WTC11 (cell line): Measurements from ENCODE around the gene KRT82. TPM values are rescaled to one million over a fixed set of nuclear protein-coding genes. Genes with fewer than 3 reads are reported as not detected.
A peak's percentile ranks its signal among the peaks of the same experiment; 100 is the strongest.

ENCODE experiments used
- ATAC-seq: fragments of 200-7000 bp; cut with Tn5 transposase; 2 replicates; pipeline ENCODE4 v1.10.0; 2021; ENCODE audit warnings: mild to moderate bottlenecking, moderate library complexity
- CTCF ChIA-PET: fragments of 300-600 bp; sonication (Branson Sonifier 250); formaldehyde crosslinking; loops from one replicate; lab custom pipeline; 2021; ENCODE audit warnings: antibody characterized with exemption; lab: Charles Lee
- POLR2A ChIA-PET: fragments of 350-600 bp; sonication (Branson Sonifier 250); formaldehyde crosslinking; loops from one replicate; lab custom pipeline; 2021; ENCODE audit warnings: antibody characterized with exemption; lab: Charles Lee
- DNase-seq: peaks from one replicate; pipeline ENCODE4 v3.0.0; 2021; ENCODE audit warnings: low spot score
- H3K27ac Mint-ChIP-seq: 2 replicates; pipeline ENCODE4 v1.8.0; 2021; ENCODE audit warnings: mixed read lengths
- H3K27me3 Mint-ChIP-seq: 2 replicates; pipeline ENCODE4 v1.8.0; 2021; ENCODE audit warnings: low read depth, mild to moderate bottlenecking, moderate library complexity, mixed read lengths
- H3K36me3 Mint-ChIP-seq: 2 replicates; pipeline ENCODE4 v1.8.0; 2021; ENCODE audit warnings: mixed read lengths
- H3K4me1 Mint-ChIP-seq: 2 replicates; pipeline ENCODE4 v1.8.0; 2022; ENCODE audit warnings: mixed read lengths
- H3K4me3 Mint-ChIP-seq: 2 replicates; pipeline ENCODE4 v1.8.0; 2021; ENCODE audit warnings: mild to moderate bottlenecking, moderate library complexity, mixed read lengths
- H3K9me3 Mint-ChIP-seq: 2 replicates; pipeline ENCODE4 v1.8.0; 2021; ENCODE audit warnings: mixed read lengths
- AFF4 ChIP-seq: sonication (generic); formaldehyde crosslinking; IDR thresholded peaks from 2 replicates; pipeline ENCODE4 v1.8.1; 2023; ENCODE audit warnings: mild to moderate bottlenecking, missing genetic modification reagents, borderline replicate concordance
- EMX1 ChIP-seq: fragments of 250-450 bp; sonication (Bioruptor Pico); IDR thresholded peaks from 2 replicates; pipeline ENCODE4 v1.8.0; 2021; ENCODE audit warnings: mild to moderate bottlenecking
- FOXK1 ChIP-seq: sonication (generic); formaldehyde crosslinking; IDR thresholded peaks from 2 replicates; pipeline ENCODE4 v1.8.0; 2022; ENCODE audit warnings: mild to moderate bottlenecking, moderate library complexity, missing genetic modification reagents
- GRHL2 ChIP-seq: fragments of 250-450 bp; sonication (Bioruptor Pico); IDR thresholded peaks from 2 replicates; pipeline ENCODE4 v1.8.0; 2022; ENCODE audit warnings: mild to moderate bottlenecking, moderate library complexity; ENCODE audit not compliant: insufficient replicate concordance, severe bottlenecking
- HMGA2 ChIP-seq: fragments of 250-450 bp; sonication (Bioruptor Pico); IDR thresholded peaks from 2 replicates; pipeline ENCODE4 v1.4.0; 2021; ENCODE audit warnings: mild to moderate bottlenecking, moderate library complexity
- PRRX2 ChIP-seq: fragments of 250-450 bp; sonication (Bioruptor Pico); IDR thresholded peaks from 2 replicates; pipeline ENCODE4 v1.8.0; 2021; ENCODE audit warnings: mild to moderate bottlenecking
- SMAD3 ChIP-seq: sonication (generic); formaldehyde crosslinking; IDR thresholded peaks from 2 replicates; pipeline ENCODE4 v1.8.0; 2022; ENCODE audit warnings: missing genetic modification reagents, mild to moderate bottlenecking, borderline replicate concordance
- SMAD4 ChIP-seq: sonication (generic); formaldehyde crosslinking; IDR thresholded peaks from 2 replicates; pipeline ENCODE4 v1.8.0; 2022; ENCODE audit warnings: mild to moderate bottlenecking, missing genetic modification reagents
- TP53 ChIP-seq: sonication (generic); formaldehyde crosslinking; IDR thresholded peaks from 2 replicates; pipeline ENCODE4 v1.8.1; 2023; ENCODE audit warnings: mild to moderate bottlenecking, missing genetic modification reagents
- ZNF219 ChIP-seq: sonication (generic); formaldehyde crosslinking; IDR thresholded peaks from 2 replicates; pipeline ENCODE4 v1.8.0; 2023; ENCODE audit warnings: missing genetic modification reagents, mild to moderate bottlenecking, borderline replicate concordance
- ZNF396 ChIP-seq: fragments of 250-450 bp; sonication (Bioruptor Pico); IDR thresholded peaks from 2 replicates; pipeline ENCODE4 v1.8.0; 2021; ENCODE audit warnings: mild to moderate bottlenecking, moderate library complexity, borderline replicate concordance
- ZNF423 ChIP-seq: fragments of 250-450 bp; sonication (Bioruptor Pico); IDR thresholded peaks from 2 replicates; pipeline ENCODE4 v2.1.2; 2022; ENCODE audit warnings: mild to moderate bottlenecking, moderate library complexity
- total RNA-seq: library from RNA; stranded (reverse); gene quantifications from 3 replicates; pipeline ENCODE4 v1.2.3, GENCODE V29; 2021
- TF ChIP-seq, protein P1 (sequence below): sonication (generic); formaldehyde crosslinking; IDR thresholded peaks from 2 replicates; pipeline ENCODE4 v1.8.0; 2022; ENCODE audit warnings: mild to moderate bottlenecking, missing genetic modification reagents
- TF ChIP-seq, protein P2 (sequence below): sonication (generic); formaldehyde crosslinking; IDR thresholded peaks from 2 replicates; pipeline ENCODE4 v1.8.0; 2022; ENCODE audit warnings: missing genetic modification reagents
- TF ChIP-seq, protein P3 (sequence below): fragments of 200-600 bp; IDR thresholded peaks from 2 replicates; pipeline ENCODE4 v1.8.0; 2022; ENCODE audit warnings: antibody characterized with exemption
- TF ChIP-seq, protein P4 (sequence below): sonication (generic); formaldehyde crosslinking; IDR thresholded peaks from 2 replicates; pipeline ENCODE4 v1.8.1; 2023; ENCODE audit warnings: mild to moderate bottlenecking, moderate library complexity, missing genetic modification reagents

The KRT82 gene
- total RNA-seq, 1 experiment from 2014 or later = not detected

- no peak overlapping the region for H3K27ac Mint-ChIP-seq
- ATAC-seq = no peak
- DNase-seq = no peak
- H3K27me3 Mint-ChIP-seq = peaks cover 4% of the 10 kb centered on the region; the same call in 1 of the 2 replicates
- no peaks in the 10 kb centered on the region for H3K4me1 Mint-ChIP-seq
- ChIA-PET POLR2A (no interaction called here), CTCF (interaction anchor here (0.7 to 3.4 kb wide), 38 partner anchors 8 to 584 kb away, joined by 3 to 47 read pairs (median 10); partner anchors contain the start of genes KRT5, KRT71, KRT75 and KRT80)
- no peaks in the 10 kb centered on the region for H3K36me3 Mint-ChIP-seq
- no peak for TF ChIP-seq AFF4 (CRISPR knock-in tag)
- TF ChIP-seq, protein P1, sequence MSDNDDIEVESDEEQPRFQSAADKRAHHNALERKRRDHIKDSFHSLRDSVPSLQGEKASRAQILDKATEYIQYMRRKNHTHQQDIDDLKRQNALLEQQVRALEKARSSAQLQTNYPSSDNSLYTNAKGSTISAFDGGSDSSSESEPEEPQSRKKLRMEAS (CRISPR knock-in tag) = 0 out of 2 replicates have a peak, but pooled peaks have one; percentile 9
- no peaks in the 10 kb centered on the region for H3K9me3 Mint-ChIP-seq
- no peak overlapping the region for H3K4me3 Mint-ChIP-seq
These were observed 9.5 kb downstream of the KRT82 start for GRCh38 chr12:52396656-52397055.

GRCh38 chr12:52395761-52396434 lies 10.2 kb downstream of the KRT82 start:
- H3K36me3 Mint-ChIP-seq = no peaks in the 10 kb centered on the region
- peak; percentile 93 for DNase-seq
- peak; percentile 99 for ATAC-seq

GRCh38 chr12:52394836-52395405 lies 11.2 kb downstream of the KRT82 start:
- DNase-seq (no peak), ATAC-seq (no peak)
- no peaks in the 10 kb centered on the region for H3K36me3 Mint-ChIP-seq
- H3K9me3 Mint-ChIP-seq = no peaks in the 10 kb centered on the region
- H3K4me3 Mint-ChIP-seq = no peak overlapping the region
- CTCF ChIA-PET = interaction anchor here (0.7 to 3.4 kb wide), 33 partner anchors 10 to 570 kb away, joined by 3 to 47 read pairs (median 7); partner anchors contain the start of genes KRT5, KRT8 and KRT84
- H3K27ac Mint-ChIP-seq = no peak overlapping the region
- POLR2A ChIA-PET = no interaction called here
- peaks cover 4% of the 10 kb centered on the region; the same call in 1 of the 2 replicates for H3K27me3 Mint-ChIP-seq
- no peaks in the 10 kb centered on the region for H3K4me1 Mint-ChIP-seq
- no peak for TF ChIP-seq SMAD4 (CRISPR knock-in tag)
- TF ChIP-seq TP53 (CRISPR knock-in tag) = no peak
- no peak for TF ChIP-seq HMGA2 (CRISPR knock-in tag)
- TF ChIP-seq, protein P2, sequence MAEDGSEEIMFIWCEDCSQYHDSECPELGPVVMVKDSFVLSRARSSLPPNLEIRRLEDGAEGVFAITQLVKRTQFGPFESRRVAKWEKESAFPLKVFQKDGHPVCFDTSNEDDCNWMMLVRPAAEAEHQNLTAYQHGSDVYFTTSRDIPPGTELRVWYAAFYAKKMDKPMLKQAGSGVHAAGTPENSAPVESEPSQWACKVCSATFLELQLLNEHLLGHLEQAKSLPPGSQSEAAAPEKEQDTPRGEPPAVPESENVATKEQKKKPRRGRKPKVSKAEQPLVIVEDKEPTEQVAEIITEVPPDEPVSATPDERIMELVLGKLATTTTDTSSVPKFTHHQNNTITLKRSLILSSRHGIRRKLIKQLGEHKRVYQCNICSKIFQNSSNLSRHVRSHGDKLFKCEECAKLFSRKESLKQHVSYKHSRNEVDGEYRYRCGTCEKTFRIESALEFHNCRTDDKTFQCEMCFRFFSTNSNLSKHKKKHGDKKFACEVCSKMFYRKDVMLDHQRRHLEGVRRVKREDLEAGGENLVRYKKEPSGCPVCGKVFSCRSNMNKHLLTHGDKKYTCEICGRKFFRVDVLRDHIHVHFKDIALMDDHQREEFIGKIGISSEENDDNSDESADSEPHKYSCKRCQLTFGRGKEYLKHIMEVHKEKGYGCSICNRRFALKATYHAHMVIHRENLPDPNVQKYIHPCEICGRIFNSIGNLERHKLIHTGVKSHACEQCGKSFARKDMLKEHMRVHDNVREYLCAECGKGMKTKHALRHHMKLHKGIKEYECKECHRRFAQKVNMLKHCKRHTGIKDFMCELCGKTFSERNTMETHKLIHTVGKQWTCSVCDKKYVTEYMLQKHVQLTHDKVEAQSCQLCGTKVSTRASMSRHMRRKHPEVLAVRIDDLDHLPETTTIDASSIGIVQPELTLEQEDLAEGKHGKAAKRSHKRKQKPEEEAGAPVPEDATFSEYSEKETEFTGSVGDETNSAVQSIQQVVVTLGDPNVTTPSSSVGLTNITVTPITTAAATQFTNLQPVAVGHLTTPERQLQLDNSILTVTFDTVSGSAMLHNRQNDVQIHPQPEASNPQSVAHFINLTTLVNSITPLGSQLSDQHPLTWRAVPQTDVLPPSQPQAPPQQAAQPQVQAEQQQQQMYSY (CRISPR knock-in tag) = no peak
- no peak for TF ChIP-seq ZNF219
- TF ChIP-seq SMAD3 (CRISPR knock-in tag) = no peak
- TF ChIP-seq EMX1 (CRISPR knock-in tag) = no peak
- no peak for TF ChIP-seq FOXK1 (CRISPR knock-in tag)

More at GRCh38 chr12:52395761-52396434, 10.2 kb downstream of the KRT82 start:
- H3K27me3 Mint-ChIP-seq = peaks cover 4% of the 10 kb centered on the region; the same call in 1 of the 2 replicates
- H3K27ac Mint-ChIP-seq = no peak overlapping the region
- ChIA-PET CTCF (interaction anchor here (0.6 to 3.4 kb wide), 101 partner anchors 9 to 658 kb away, joined by 3 to 47 read pairs (median 5); partner anchors contain the start of genes KRT5, KRT6A, KRT71 and KRT75), POLR2A (interaction anchor here (0.6 kb wide), 1 partner anchor 247 kb away, joined by 4 read pairs; no protein-coding TSS in a partner anchor)
- no peak for TF ChIP-seq ZNF396 (CRISPR knock-in tag)
- TF ChIP-seq, protein P3, sequence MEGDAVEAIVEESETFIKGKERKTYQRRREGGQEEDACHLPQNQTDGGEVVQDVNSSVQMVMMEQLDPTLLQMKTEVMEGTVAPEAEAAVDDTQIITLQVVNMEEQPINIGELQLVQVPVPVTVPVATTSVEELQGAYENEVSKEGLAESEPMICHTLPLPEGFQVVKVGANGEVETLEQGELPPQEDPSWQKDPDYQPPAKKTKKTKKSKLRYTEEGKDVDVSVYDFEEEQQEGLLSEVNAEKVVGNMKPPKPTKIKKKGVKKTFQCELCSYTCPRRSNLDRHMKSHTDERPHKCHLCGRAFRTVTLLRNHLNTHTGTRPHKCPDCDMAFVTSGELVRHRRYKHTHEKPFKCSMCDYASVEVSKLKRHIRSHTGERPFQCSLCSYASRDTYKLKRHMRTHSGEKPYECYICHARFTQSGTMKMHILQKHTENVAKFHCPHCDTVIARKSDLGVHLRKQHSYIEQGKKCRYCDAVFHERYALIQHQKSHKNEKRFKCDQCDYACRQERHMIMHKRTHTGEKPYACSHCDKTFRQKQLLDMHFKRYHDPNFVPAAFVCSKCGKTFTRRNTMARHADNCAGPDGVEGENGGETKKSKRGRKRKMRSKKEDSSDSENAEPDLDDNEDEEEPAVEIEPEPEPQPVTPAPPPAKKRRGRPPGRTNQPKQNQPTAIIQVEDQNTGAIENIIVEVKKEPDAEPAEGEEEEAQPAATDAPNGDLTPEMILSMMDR = peak; percentile 79
- TF ChIP-seq ZNF423 = no peak; the same call in 1 of the 2 replicates
- TF ChIP-seq PRRX2 = peak; percentile 26; the same call in 1 of the 2 replicates
- TF ChIP-seq, protein P4, sequence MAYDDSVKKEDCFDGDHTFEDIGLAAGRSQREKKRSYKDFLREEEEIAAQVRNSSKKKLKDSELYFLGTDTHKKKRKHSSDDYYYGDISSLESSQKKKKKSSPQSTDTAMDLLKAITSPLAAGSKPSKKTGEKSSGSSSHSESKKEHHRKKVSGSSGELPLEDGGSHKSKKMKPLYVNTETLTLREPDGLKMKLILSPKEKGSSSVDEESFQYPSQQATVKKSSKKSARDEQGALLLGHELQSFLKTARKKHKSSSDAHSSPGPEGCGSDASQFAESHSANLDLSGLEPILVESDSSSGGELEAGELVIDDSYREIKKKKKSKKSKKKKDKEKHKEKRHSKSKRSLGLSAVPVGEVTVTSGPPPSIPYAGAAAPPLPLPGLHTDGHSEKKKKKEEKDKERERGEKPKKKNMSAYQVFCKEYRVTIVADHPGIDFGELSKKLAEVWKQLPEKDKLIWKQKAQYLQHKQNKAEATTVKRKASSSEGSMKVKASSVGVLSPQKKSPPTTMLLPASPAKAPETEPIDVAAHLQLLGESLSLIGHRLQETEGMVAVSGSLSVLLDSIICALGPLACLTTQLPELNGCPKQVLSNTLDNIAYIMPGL (CRISPR knock-in tag) = 0 out of 2 replicates have a peak, but pooled peaks have one; percentile 32
- no peak for TF ChIP-seq GRHL2 (CRISPR knock-in tag)
- H3K4me3 Mint-ChIP-seq = no peak overlapping the region
- no peaks in the 10 kb centered on the region for H3K4me1 Mint-ChIP-seq
- no peaks in the 10 kb centered on the region for H3K9me3 Mint-ChIP-seq
